HL-60 (cell line): Measurements from ENCODE around the gene LCE3D.

Source experiments
- POLR2AphosphoS5 ChIP-seq: IDR thresholded peaks from 2 replicates; pipeline ENCODE4 v1.6.1; 2012; ENCODE audit warnings: low read depth
- TF ChIP-seq, protein P1 (sequence below): IDR thresholded peaks from one replicate; pipeline ENCODE4 v1.5.1; 2011; ENCODE audit warnings: low read length, control low read depth, inconsistent platforms; ENCODE audit not compliant: insufficient read depth
- TF ChIP-seq, protein P2 (sequence below): IDR thresholded peaks from 2 replicates; pipeline ENCODE4 v1.6.1; 2012; ENCODE audit warnings: low read depth; ENCODE audit not compliant: insufficient replicate concordance

DNA sequence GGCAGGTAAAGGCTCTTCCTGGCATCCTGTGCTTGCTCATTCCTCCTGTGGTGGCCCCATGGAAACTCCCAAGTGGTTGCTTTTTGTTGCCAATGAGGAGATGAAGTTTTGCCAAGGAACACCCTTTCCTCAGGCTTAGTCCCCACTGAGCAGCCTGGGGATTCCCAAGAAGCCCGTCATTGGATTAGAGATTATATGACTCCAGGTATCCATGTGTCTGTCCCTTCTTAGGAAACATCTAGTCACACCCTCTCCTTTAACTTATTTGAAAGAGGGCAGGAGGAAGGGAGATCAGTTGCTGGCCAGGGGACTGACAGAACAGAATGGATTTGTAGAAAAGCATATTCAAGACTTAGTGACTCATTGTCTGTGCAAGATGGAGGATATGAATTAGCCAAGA lies 46.4 kb upstream of the LCE3D start:
- TF ChIP-seq, protein P1, sequence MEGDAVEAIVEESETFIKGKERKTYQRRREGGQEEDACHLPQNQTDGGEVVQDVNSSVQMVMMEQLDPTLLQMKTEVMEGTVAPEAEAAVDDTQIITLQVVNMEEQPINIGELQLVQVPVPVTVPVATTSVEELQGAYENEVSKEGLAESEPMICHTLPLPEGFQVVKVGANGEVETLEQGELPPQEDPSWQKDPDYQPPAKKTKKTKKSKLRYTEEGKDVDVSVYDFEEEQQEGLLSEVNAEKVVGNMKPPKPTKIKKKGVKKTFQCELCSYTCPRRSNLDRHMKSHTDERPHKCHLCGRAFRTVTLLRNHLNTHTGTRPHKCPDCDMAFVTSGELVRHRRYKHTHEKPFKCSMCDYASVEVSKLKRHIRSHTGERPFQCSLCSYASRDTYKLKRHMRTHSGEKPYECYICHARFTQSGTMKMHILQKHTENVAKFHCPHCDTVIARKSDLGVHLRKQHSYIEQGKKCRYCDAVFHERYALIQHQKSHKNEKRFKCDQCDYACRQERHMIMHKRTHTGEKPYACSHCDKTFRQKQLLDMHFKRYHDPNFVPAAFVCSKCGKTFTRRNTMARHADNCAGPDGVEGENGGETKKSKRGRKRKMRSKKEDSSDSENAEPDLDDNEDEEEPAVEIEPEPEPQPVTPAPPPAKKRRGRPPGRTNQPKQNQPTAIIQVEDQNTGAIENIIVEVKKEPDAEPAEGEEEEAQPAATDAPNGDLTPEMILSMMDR = no peak
- TF ChIP-seq POLR2AphosphoS5 = no peak
- TF ChIP-seq, protein P2, sequence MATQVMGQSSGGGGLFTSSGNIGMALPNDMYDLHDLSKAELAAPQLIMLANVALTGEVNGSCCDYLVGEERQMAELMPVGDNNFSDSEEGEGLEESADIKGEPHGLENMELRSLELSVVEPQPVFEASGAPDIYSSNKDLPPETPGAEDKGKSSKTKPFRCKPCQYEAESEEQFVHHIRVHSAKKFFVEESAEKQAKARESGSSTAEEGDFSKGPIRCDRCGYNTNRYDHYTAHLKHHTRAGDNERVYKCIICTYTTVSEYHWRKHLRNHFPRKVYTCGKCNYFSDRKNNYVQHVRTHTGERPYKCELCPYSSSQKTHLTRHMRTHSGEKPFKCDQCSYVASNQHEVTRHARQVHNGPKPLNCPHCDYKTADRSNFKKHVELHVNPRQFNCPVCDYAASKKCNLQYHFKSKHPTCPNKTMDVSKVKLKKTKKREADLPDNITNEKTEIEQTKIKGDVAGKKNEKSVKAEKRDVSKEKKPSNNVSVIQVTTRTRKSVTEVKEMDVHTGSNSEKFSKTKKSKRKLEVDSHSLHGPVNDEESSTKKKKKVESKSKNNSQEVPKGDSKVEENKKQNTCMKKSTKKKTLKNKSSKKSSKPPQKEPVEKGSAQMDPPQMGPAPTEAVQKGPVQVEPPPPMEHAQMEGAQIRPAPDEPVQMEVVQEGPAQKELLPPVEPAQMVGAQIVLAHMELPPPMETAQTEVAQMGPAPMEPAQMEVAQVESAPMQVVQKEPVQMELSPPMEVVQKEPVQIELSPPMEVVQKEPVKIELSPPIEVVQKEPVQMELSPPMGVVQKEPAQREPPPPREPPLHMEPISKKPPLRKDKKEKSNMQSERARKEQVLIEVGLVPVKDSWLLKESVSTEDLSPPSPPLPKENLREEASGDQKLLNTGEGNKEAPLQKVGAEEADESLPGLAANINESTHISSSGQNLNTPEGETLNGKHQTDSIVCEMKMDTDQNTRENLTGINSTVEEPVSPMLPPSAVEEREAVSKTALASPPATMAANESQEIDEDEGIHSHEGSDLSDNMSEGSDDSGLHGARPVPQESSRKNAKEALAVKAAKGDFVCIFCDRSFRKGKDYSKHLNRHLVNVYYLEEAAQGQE = no peak
